NT2/D1 (cell line): ENCODE results near the gene KRT14.
"Not testable (repeated sequence)": the region's sequence is repeated elsewhere in the genome, so short reads cannot be mapped to it uniquely, and the experiment has no call there.

Experiments used
- YY1 ChIP-seq: IDR thresholded peaks from 2 replicates; pipeline ENCODE4 v1.6.1; 2011; ENCODE audit not compliant: insufficient read length, insufficient read depth
- ZNF274 ChIP-seq: IDR thresholded peaks from 2 replicates; pipeline ENCODE4 v1.6.1; 2011; ENCODE audit warnings: mild to moderate bottlenecking, low read depth, low read length

- not testable (repeated sequence) for TF ChIP-seq YY1, ZNF274
Measured at GRCh38 chr17:41614767-41615166, 28.1 kb upstream of the KRT14 start.
